SU-DHL-6 (cell line): ENCODE results near the gene UQCC2.
A peak's percentile ranks its signal among the peaks of the same experiment; 100 is the strongest.

Experiments
- H2AFZ ChIP-seq: fragments of 200-600 bp; sonication (generic); 2 replicates; pipeline ENCODE4 v1.6.1; 2014; ENCODE audit warnings: low read depth, mild to moderate bottlenecking, moderate library complexity, mixed read lengths, antibody characterized with exemption, low read length; ENCODE audit not compliant: severe bottlenecking
- H3F3A ChIP-seq: fragments of 200-600 bp; shearing (Covaris generic); 2 replicates; pipeline ENCODE4 v1.6.0; 2016; ENCODE audit warnings: antibody characterized with exemption, mild to moderate bottlenecking; ENCODE audit not compliant: insufficient read depth
- H3K27ac ChIP-seq: fragments of 200-600 bp; sonication (generic); 2 replicates; pipeline ENCODE4 v1.5.1; 2016; ENCODE audit warnings: low read depth, mild to moderate bottlenecking, low read length, moderate library complexity, mixed read lengths
- H3K27me3 ChIP-seq: fragments of 200-600 bp; sonication (generic), shearing (Covaris generic); 2 replicates; pipeline ENCODE4 v1.6.0; 2014; ENCODE audit warnings: mild to moderate bottlenecking, low read length
- H3K36me3 ChIP-seq: fragments of 200-600 bp; sonication (generic); 2 replicates; pipeline ENCODE4 v1.6.1; 2014; ENCODE audit warnings: mild to moderate bottlenecking, low read length, mixed read lengths
- H3K4me2 ChIP-seq: fragments of 300-600, 200-600 bp; shearing (Covaris generic), sonication (generic); 2 replicates; pipeline ENCODE4 v1.6.0; 2014; ENCODE audit warnings: low read length, low read depth, mild to moderate bottlenecking; ENCODE audit not compliant: poor library complexity, severe bottlenecking
- H3K4me3 ChIP-seq: fragments of 200-600 bp; sonication (generic); 2 replicates; pipeline ENCODE4 v1.5.1; 2014; ENCODE audit warnings: antibody characterized with exemption, low read length, mild to moderate bottlenecking, mixed read lengths; ENCODE audit not compliant: insufficient read depth, poor library complexity, severe bottlenecking
- H3K79me2 ChIP-seq: fragments of 200-600 bp; sonication (generic); 2 replicates; pipeline ENCODE4 v1.6.1; 2014; ENCODE audit warnings: mild to moderate bottlenecking, low read length, moderate library complexity; ENCODE audit not compliant: insufficient read depth
- H3K9ac ChIP-seq: fragments of 200-600 bp; sonication (generic); 2 replicates; pipeline ENCODE4 v1.7.0; 2014; ENCODE audit warnings: mild to moderate bottlenecking, low read length
- H3K9me2 ChIP-seq: fragments of 200-600 bp; sonication (generic); replicated peaks from 2 replicates; pipeline ENCODE4 v1.6.1; 2014; ENCODE audit warnings: low read length; ENCODE audit not compliant: insufficient read depth
- H3K9me3 ChIP-seq: fragments of 200-600 bp; sonication (generic); 2 replicates; pipeline ENCODE4 v1.6.1; 2014; ENCODE audit warnings: low read length, mixed read lengths; ENCODE audit not compliant: insufficient read depth
- H4K20me1 ChIP-seq: fragments of 200-600 bp; sonication (generic); 2 replicates; pipeline ENCODE4 v1.6.1; 2014; ENCODE audit warnings: low read depth, mild to moderate bottlenecking, antibody characterized with exemption, low read length, moderate library complexity, mixed read lengths
- EZH2phosphoT487 ChIP-seq: fragments of 200-600 bp; sonication (generic), shearing (Covaris generic); conservative IDR thresholded peaks from 2 replicates; pipeline ENCODE4 v1.6.1; 2018; ENCODE audit warnings: mild to moderate bottlenecking, antibody characterized with exemption, low read length, moderate library complexity, mixed read lengths
- TF ChIP-seq, protein P1 (sequence below): fragments of 200-600 bp; sonication (generic); IDR thresholded peaks from one replicate; pipeline ENCODE4 v1.5.1; 2017; ENCODE audit warnings: antibody characterized with exemption, mild to moderate bottlenecking, low read length, moderate library complexity; ENCODE audit not compliant: insufficient read depth, poor library complexity, severe bottlenecking

UQCC2 gene

DNA sequence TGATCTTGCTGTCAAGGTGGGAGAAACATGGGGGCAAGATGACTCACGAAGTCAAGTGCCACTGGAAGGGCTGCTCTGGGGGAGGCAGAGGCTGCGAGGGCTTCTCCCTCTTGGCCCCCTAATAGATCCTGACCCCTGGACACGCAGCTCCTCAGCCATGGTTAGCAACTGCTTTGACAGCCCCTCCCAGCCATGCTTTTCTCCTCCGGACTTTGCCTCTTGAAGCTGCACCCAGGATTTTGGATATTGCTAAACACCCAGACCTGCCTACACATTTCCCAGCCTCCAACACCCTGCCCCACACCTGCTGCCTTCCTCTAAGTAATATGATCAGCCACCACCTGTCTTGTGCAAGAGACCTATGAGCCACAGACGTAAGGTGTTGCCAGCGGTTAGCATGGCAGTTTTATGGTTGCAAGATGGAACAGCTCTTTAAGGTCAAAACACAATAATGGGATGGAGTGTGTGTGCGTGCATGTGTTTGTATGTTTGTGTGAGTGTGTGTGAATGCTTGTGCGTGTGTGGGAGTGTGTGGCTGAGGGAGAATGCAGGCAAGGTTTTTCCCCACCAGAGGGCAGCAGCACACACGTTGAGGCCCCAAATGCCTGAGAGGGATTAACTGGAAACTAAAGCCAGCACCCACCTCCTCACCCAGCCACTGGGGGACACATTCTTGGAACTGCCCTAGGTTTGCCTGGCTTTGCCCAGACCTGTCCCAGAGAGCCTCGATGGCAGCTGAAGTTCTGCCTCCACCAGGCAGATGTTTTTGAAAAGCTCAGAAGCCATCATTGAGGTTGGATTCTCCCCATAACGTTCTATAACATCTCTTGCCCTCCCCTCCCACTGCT is 32.7 kb upstream of the UQCC2 start:
- no peaks in the 10 kb centered on the region for H3K9me3 ChIP-seq
- no peaks in the 10 kb centered on the region for H3K79me2 ChIP-seq
- no peaks in the 10 kb centered on the region for H3F3A ChIP-seq
- no peaks in the 10 kb centered on the region for H3K9me2 ChIP-seq
- H3K27ac ChIP-seq = no peak overlapping the region
- no peaks in the 10 kb centered on the region for H3K36me3 ChIP-seq
- TF ChIP-seq, protein P1, sequence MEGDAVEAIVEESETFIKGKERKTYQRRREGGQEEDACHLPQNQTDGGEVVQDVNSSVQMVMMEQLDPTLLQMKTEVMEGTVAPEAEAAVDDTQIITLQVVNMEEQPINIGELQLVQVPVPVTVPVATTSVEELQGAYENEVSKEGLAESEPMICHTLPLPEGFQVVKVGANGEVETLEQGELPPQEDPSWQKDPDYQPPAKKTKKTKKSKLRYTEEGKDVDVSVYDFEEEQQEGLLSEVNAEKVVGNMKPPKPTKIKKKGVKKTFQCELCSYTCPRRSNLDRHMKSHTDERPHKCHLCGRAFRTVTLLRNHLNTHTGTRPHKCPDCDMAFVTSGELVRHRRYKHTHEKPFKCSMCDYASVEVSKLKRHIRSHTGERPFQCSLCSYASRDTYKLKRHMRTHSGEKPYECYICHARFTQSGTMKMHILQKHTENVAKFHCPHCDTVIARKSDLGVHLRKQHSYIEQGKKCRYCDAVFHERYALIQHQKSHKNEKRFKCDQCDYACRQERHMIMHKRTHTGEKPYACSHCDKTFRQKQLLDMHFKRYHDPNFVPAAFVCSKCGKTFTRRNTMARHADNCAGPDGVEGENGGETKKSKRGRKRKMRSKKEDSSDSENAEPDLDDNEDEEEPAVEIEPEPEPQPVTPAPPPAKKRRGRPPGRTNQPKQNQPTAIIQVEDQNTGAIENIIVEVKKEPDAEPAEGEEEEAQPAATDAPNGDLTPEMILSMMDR = peak; percentile 99
- no peak for TF ChIP-seq EZH2phosphoT487
- H3K9ac ChIP-seq = no peak overlapping the region
- H3K4me2 ChIP-seq = no peak overlapping the region
- H2AFZ ChIP-seq = no peak overlapping the region
- H3K27me3 ChIP-seq = no peaks in the 10 kb centered on the region
- H3K4me3 ChIP-seq = no peak overlapping the region
- H4K20me1 ChIP-seq = no peaks in the 10 kb centered on the region

DNA sequence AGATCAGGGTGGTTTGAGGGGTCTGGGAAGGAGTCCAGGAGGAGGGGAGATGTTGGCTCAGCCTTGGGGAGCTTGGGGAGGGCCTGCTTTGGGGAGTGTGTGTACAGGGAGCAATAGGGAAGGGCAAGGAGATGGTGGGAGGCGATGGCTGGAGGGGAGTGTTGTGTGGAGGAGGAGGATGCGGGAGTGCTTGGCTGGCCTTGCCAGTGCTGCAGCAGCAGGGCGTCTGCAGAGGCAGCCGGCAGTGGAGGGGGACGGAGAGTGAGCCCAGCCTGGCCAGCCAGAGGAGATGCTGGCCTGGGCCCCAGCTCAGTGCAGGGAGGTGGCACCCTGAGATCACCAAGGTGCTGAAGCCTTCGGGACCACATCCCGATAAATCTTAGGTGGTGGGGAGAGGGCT is 31.3 kb upstream of the UQCC2 start:
- H3K4me3 ChIP-seq = no peak overlapping the region
- no peaks in the 10 kb centered on the region for H3K9me2 ChIP-seq
- no peak overlapping the region for H2AFZ ChIP-seq
- no peaks in the 10 kb centered on the region for H3F3A ChIP-seq
- H3K9me3 ChIP-seq = no peaks in the 10 kb centered on the region
- TF ChIP-seq, protein P1 = no peak
- TF ChIP-seq EZH2phosphoT487 = no peak
- H3K79me2 ChIP-seq = no peaks in the 10 kb centered on the region
- no peak overlapping the region for H3K4me2 ChIP-seq
- no peak overlapping the region for H3K27ac ChIP-seq
- no peaks in the 10 kb centered on the region for H3K27me3 ChIP-seq
- no peaks in the 10 kb centered on the region for H4K20me1 ChIP-seq
- H3K9ac ChIP-seq = no peak overlapping the region
- H3K36me3 ChIP-seq = no peaks in the 10 kb centered on the region

DNA sequence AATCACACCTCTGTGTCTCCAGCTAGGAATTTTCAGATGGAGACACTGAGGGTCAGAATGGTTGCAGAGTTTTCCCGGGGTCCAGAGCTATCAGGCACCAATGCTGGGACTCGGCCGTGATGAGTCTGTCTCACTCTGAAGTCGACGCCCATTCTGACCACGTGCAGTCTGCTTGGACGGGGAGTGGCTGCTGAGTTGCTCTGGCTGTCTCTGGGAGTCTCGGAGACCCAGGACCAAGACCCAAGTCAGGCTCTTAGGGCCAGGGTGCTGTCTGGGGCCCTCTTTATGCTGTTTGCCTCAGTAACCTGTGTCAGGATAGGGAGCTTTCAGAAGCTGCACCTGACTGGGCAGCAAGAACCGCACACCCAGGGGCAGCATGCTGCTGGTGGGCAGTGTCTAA is 30.6 kb upstream of the UQCC2 start:
- Histone ChIP-seq H3F3A (no peaks in the 10 kb centered on the region), H3K4me3 (no peak overlapping the region), H3K36me3 (no peaks in the 10 kb centered on the region), H3K9ac (no peak overlapping the region), H4K20me1 (no peaks in the 10 kb centered on the region), H2AFZ (no peak overlapping the region), H3K27ac (no peak overlapping the region), H3K9me3 (no peaks in the 10 kb centered on the region), H3K4me2 (no peak overlapping the region), H3K27me3 (no peaks in the 10 kb centered on the region), H3K9me2 (no peaks in the 10 kb centered on the region), H3K79me2 (no peaks in the 10 kb centered on the region)
- no peak for TF ChIP-seq EZH2phosphoT487
- TF ChIP-seq, protein P1 = no peak
